GM21390 (cell line): Measurements from ENCODE around the gene SCYGR2.
"Not testable (repeated sequence)": the region's sequence is repeated elsewhere in the genome, so short reads cannot be mapped to it uniquely, and the experiment has no call there.

Experiments used
- ATAC-seq: cut with Tn5 transposase; IDR thresholded peaks from one replicate; pipeline ENCODE4 v1.9.1; 2021; ENCODE audit not compliant: unreplicated experiment

Gene SCYGR2

GRCh38 chr2:227598835-227599503 is at the start of gene SCYGR2:
Gene SCYGR2, plus strand, starts transcription at chr2:227598893. Its CDS starts 0 bp downstream, at chr2:227598893.
- ATAC-seq = not testable (repeated sequence)

- ATAC-seq = no peak
Observed at GRCh38 chr2:227551836-227552235, 46.9 kb upstream of the SCYGR2 start.

GRCh38 chr2:227562581-227562980 is 36.1 kb upstream of the SCYGR2 start:
- ATAC-seq = no peak

- no peak for ATAC-seq
Observed at GRCh38 chr2:227565080-227565479, 33.6 kb upstream of the SCYGR2 start.

GRCh38 chr2:227566012-227566411 is 32.7 kb upstream of the SCYGR2 start:
- ATAC-seq = no peak

- no peak for ATAC-seq
Observed at GRCh38 chr2:227568852-227569169, 29.9 kb upstream of the SCYGR2 start.

GRCh38 chr2:227570615-227571014 is 28.1 kb upstream of the SCYGR2 start:
- no peak for ATAC-seq

GRCh38 chr2:227576110-227576509 is 22.6 kb upstream of the SCYGR2 start:
- no peak for ATAC-seq

GRCh38 chr2:227576812-227577211 is 21.9 kb upstream of the SCYGR2 start:
- ATAC-seq = no peak

GRCh38 chr2:227577555-227577954 is 21.1 kb upstream of the SCYGR2 start:
- ATAC-seq = no peak

- ATAC-seq = no peak
Observed at GRCh38 chr2:227578642-227579041, 20.1 kb upstream of the SCYGR2 start.

GRCh38 chr2:227579791-227580190 is 18.9 kb upstream of the SCYGR2 start:
- ATAC-seq = no peak

GRCh38 chr2:227582369-227582768 is 16.3 kb upstream of the SCYGR2 start:
- ATAC-seq = no peak

GRCh38 chr2:227592694-227593387 is 5.9 kb upstream of the SCYGR2 start:
- peak; percentile 93 for ATAC-seq

- ATAC-seq = no peak
Observed at GRCh38 chr2:227595797-227596196, 2.9 kb upstream of the SCYGR2 start.

- ATAC-seq = no peak
Observed at GRCh38 chr2:227597036-227597435, 1.7 kb upstream of the SCYGR2 start.

- no peak for ATAC-seq
Observed at GRCh38 chr2:227597998-227598397, 695 bp upstream of the SCYGR2 start.

GRCh38 chr2:227602358-227602757 is 3.7 kb downstream of the SCYGR2 start:
- no peak for ATAC-seq

GRCh38 chr2:227606476-227606875 is 7.8 kb downstream of the SCYGR2 start:
- no peak for ATAC-seq

GRCh38 chr2:227607941-227608340 is 9.2 kb downstream of the SCYGR2 start:
- ATAC-seq = no peak

GRCh38 chr2:227608561-227609338 is 10.1 kb downstream of the SCYGR2 start:
- ATAC-seq = peak; percentile 45

- ATAC-seq = no peak
Observed at GRCh38 chr2:227610123-227610522, 11.4 kb downstream of the SCYGR2 start.
